ENCODE measurements around the gene FAM186B.

Gene FAM186B

GRCh38 chr12:49565406-49566265 lies 39.8 kb downstream of the FAM186B start:
- TF ChIP-seq ZFX (IDR thresholded peaks at IDR 0.05; ENCODE audit: borderline replicate concordance) (no peak), CTCF (IDR thresholded peaks at IDR 0.05) (no peak)
- no peak overlapping the region for H3K27ac ChIP-seq

- TF ChIP-seq CTCF (IDR thresholded peaks at IDR 0.05) (no peak), ZFX (IDR thresholded peaks at IDR 0.05; ENCODE audit: borderline replicate concordance) (no peak)
- H3K27ac ChIP-seq = no peak overlapping the region
Measured at GRCh38 chr12:49564686-49565405, 40.6 kb downstream of the FAM186B start.

GRCh38 chr12:49563951-49564685 lies 41.3 kb downstream of the FAM186B start:
- no peak overlapping the region for H3K27ac ChIP-seq
- no peak for TF ChIP-seq ZFX (IDR thresholded peaks at IDR 0.05; ENCODE audit: borderline replicate concordance)
- no peak for TF ChIP-seq CTCF (IDR thresholded peaks at IDR 0.05)

GRCh38 chr12:49562831-49563230 lies 42.6 kb downstream of the FAM186B start:
- H3K27ac ChIP-seq = no peak overlapping the region
- TF ChIP-seq CTCF (IDR thresholded peaks at IDR 0.05) = no peak
- no peak for TF ChIP-seq ZFX (IDR thresholded peaks at IDR 0.05; ENCODE audit: borderline replicate concordance)

GRCh38 chr12:49562233-49562632 lies 43.2 kb downstream of the FAM186B start:
- no peak overlapping the region for H3K27ac ChIP-seq
- TF ChIP-seq ZFX (IDR thresholded peaks at IDR 0.05; ENCODE audit: borderline replicate concordance) (no peak), CTCF (IDR thresholded peaks at IDR 0.05) (no peak)

GRCh38 chr12:49560695-49561094 lies 44.7 kb downstream of the FAM186B start:
- TF ChIP-seq CTCF (IDR thresholded peaks at IDR 0.05) (no peak), ZFX (IDR thresholded peaks at IDR 0.05; ENCODE audit: borderline replicate concordance) (no peak)
- no peak overlapping the region for H3K27ac ChIP-seq

All from 22Rv1 (cell line).